SK-N-DZ (cell line): Measurements from ENCODE around the gene ALX4.
A peak's percentile ranks its signal among the peaks of the same experiment; 100 is the strongest.

Source experiments
- DNase-seq: peaks from one replicate; pipeline ENCODE4 v3.0.0-alpha.2; 2015; ENCODE audit warnings: low spot score

ALX4 gene

GRCh38 chr11:44268614-44269080 lies 41.3 kb downstream of the ALX4 start:
- DNase-seq = no peak

GRCh38 chr11:44267750-44268613 lies 42.0 kb downstream of the ALX4 start:
- no peak for DNase-seq

GRCh38 chr11:44267006-44267749 lies 42.8 kb downstream of the ALX4 start:
- no peak for DNase-seq

GRCh38 chr11:44266056-44266780 lies 43.7 kb downstream of the ALX4 start:
- no peak for DNase-seq

- DNase-seq = no peak
Measured at GRCh38 chr11:44264761-44265160, 45.2 kb downstream of the ALX4 start.

GRCh38 chr11:44264438-44264749 lies 45.5 kb downstream of the ALX4 start:
- no peak for DNase-seq

GRCh38 chr11:44263738-44264437 lies 46.1 kb downstream of the ALX4 start:
- DNase-seq = no peak

GRCh38 chr11:44261800-44262591 lies 47.9 kb downstream of the ALX4 start:
- DNase-seq = no peak

- DNase-seq = peak; percentile 20
Measured at GRCh38 chr11:44260081-44260480, 49.9 kb downstream of the ALX4 start.

GRCh38 chr11:44258839-44259420 lies 51.0 kb downstream of the ALX4 start:
- DNase-seq = no peak

GRCh38 chr11:44258190-44258489 lies 51.8 kb downstream of the ALX4 start:
- DNase-seq = no peak

GRCh38 chr11:44257338-44258189 lies 52.4 kb downstream of the ALX4 start:
- no peak for DNase-seq

- no peak for DNase-seq
Measured at GRCh38 chr11:44256673-44257291, 53.2 kb downstream of the ALX4 start.

- no peak for DNase-seq
Measured at GRCh38 chr11:44255406-44256071, 54.4 kb downstream of the ALX4 start.

GRCh38 chr11:44252999-44253602 lies 56.8 kb downstream of the ALX4 start:
- no peak for DNase-seq

- DNase-seq = no peak
Measured at GRCh38 chr11:44250421-44250820, 59.5 kb downstream of the ALX4 start.

- no peak for DNase-seq
Measured at GRCh38 chr11:44248109-44248508, 61.8 kb downstream of the ALX4 start.

GRCh38 chr11:44247508-44247907 lies 62.4 kb downstream of the ALX4 start:
- no peak for DNase-seq
